B cell (primary cell): ENCODE data around the gene NAT14. TPM values are rescaled to one million over a fixed set of nuclear protein-coding genes. Genes with fewer than 3 reads are reported as not detected.

Source experiments
- ATAC-seq: fragments of 200-7000 bp; cut with Tn5 transposase; one replicate; pipeline ENCODE4 v1.10.0; 2021; ENCODE audit warnings: low read depth, mild to moderate bottlenecking, moderate number of reproducible peaks, moderate library complexity
- CTCF ChIA-PET: fragments of 350-600 bp; sonication (Branson Sonifier 250); formaldehyde crosslinking; loops from one replicate; lab custom pipeline; 2021; ENCODE audit warnings: antibody characterized with exemption, inconsistent platforms; lab: Charles Lee
- POLR2A ChIA-PET: fragments of 350-600 bp; sonication (Branson Sonifier 250); formaldehyde crosslinking; loops from one replicate; lab custom pipeline; 2021; ENCODE audit warnings: antibody characterized with exemption; lab: Charles Lee
- DNase-seq: peaks from one replicate; pipeline ENCODE4 v3.0.0; 2013
- H2AFZ ChIP-seq: 2 replicates; pipeline ENCODE4 v1.6.1; 2012; ENCODE audit warnings: mild to moderate bottlenecking, low read depth, low read length; ENCODE audit not compliant: insufficient read depth, poor library complexity, severe bottlenecking
- H3K27ac ChIP-seq, 2 donors: 1 replicate in 1 of 2; 2 replicates in 1 of 2; pipeline ENCODE4 v1.5.1; 2012 to 2013; ENCODE audit warnings: low read length in 2 of 2, mild to moderate bottlenecking in 2 of 2, moderate library complexity in 1 of 2
- H3K27me3 ChIP-seq, 4 experiments: fragments of 200-600 bp in 1 of 4; sonication (generic) in 1 of 4; replicated peaks in 1 of 4; 1 replicate in 2 of 4; 2 replicates in 2 of 4; pipeline versions ENCODE4 v1.6.1 to v1.7.0; 2013 to 2016; ENCODE audit warnings: low read length in 3 of 4, mild to moderate bottlenecking in 2 of 4, mixed read lengths in 1 of 4, moderate library complexity in 1 of 4; ENCODE audit not compliant: insufficient read depth in 4 of 4, control insufficient read depth in 3 of 4; ENCODE audit errors: control extremely low read depth in 1 of 4
- H3K36me3 ChIP-seq, 2 experiments: replicated peaks in 1 of 2; 1 replicate in 1 of 2; 2 replicates in 1 of 2; pipeline versions ENCODE4 v1.6.1 to v1.7.1; 2013; ENCODE audit warnings: low read length in 1 of 2; ENCODE audit not compliant: insufficient read depth in 2 of 2, control insufficient read depth in 1 of 2; ENCODE audit errors: control extremely low read depth in 1 of 2, extremely low read depth in 1 of 2
- H3K4me1 ChIP-seq, 2 donors: fragments of 200-600 bp in 1 of 2; sonication (generic) in 1 of 2; 1 replicate in 1 of 2; 2 replicates in 1 of 2; pipeline versions ENCODE4 v1.5.1 to v1.6.1; 2013 to 2017; ENCODE audit warnings: low read length in 2 of 2; ENCODE audit not compliant: control insufficient read depth in 2 of 2, insufficient read depth in 2 of 2
- H3K4me2 ChIP-seq: replicated peaks from 2 replicates; pipeline ENCODE3; 2012; ENCODE audit warnings: mild to moderate bottlenecking, low read depth, low read length; ENCODE audit not compliant: poor library complexity, severe bottlenecking
- H3K4me3 ChIP-seq, 5 experiments: fragments of 200-600 bp in 1 of 5; sonication (generic) in 1 of 5; 1 replicate in 3 of 5; 2 replicates in 2 of 5; pipeline versions ENCODE4 v1.5.1 to v1.7.0; 2011 to 2016; ENCODE audit warnings: low read length in 4 of 5, mild to moderate bottlenecking in 4 of 5, low read depth in 2 of 5, control low read depth in 1 of 5, moderate library complexity in 1 of 5; ENCODE audit not compliant: insufficient read depth in 1 of 5; ENCODE audit errors: control extremely low read depth in 1 of 5, extremely low read depth in 1 of 5
- H3K79me2 ChIP-seq: fragments of 200-600 bp; sonication (generic); one replicate; pipeline ENCODE4 v1.6.0; 2016; ENCODE audit warnings: low read length; ENCODE audit not compliant: control insufficient read depth, insufficient read depth
- H3K9ac ChIP-seq: fragments of 200-600 bp; sonication (generic); 2 replicates; pipeline ENCODE4 v1.6.1; 2017; ENCODE audit warnings: mild to moderate bottlenecking, low read length, moderate library complexity
- H3K9me3 ChIP-seq, 3 donors: one replicate each; pipeline versions ENCODE4 v1.6.1 to v1.7.1; 2013; ENCODE audit warnings: low read length in 2 of 3; ENCODE audit not compliant: control insufficient read depth in 2 of 3, insufficient read depth in 1 of 3; ENCODE audit errors: control extremely low read depth in 1 of 3
- H4K20me1 ChIP-seq: 2 replicates; pipeline ENCODE4 v1.6.0; 2012; ENCODE audit warnings: mild to moderate bottlenecking, low read length; ENCODE audit not compliant: insufficient read depth, control insufficient read depth, poor library complexity, severe bottlenecking
- H3K27ac Mint-ChIP-seq: one replicate; pipeline ENCODE4 v1.8.0; 2021; ENCODE audit warnings: mixed read lengths
- H3K27me3 Mint-ChIP-seq: one replicate; pipeline ENCODE4 v1.8.0; 2021; ENCODE audit warnings: mixed read lengths
- H3K4me1 Mint-ChIP-seq: one replicate; pipeline ENCODE4 v1.8.0; 2021; ENCODE audit warnings: mixed read lengths
- H3K4me3 Mint-ChIP-seq: one replicate; pipeline ENCODE4 v1.8.0; 2021; ENCODE audit warnings: mixed read lengths
- H3K9me3 Mint-ChIP-seq: one replicate; pipeline ENCODE4 v1.8.0; 2022; ENCODE audit warnings: mixed read lengths; ENCODE audit not compliant: insufficient read depth
- EZH2 ChIP-seq: IDR thresholded peaks from 2 replicates; pipeline ENCODE4 v1.6.1; 2012; ENCODE audit warnings: borderline replicate concordance, low read depth, mild to moderate bottlenecking, moderate library complexity, low read length; ENCODE audit not compliant: insufficient read depth, poor library complexity, severe bottlenecking
- WGBS: methylation state at CpG from one replicate; pipeline ENCODE4 v1.1.5; 2013; ENCODE audit warnings: missing lambda C conversion rate; ENCODE audit not compliant: insufficient coverage; 5-methylcytosine and 5-hydroxymethylcytosine counted together
- intact Hi-C: fragments of 100-400 bp; cut with micrococcal nuclease; formaldehyde crosslinking; loops from one replicate; pipeline ENCODE4 v1.10.0; 2022
- polyA plus RNA-seq: library from polyadenylated mRNA; depleted of rRNA; stranded (reverse); fragments of >200 nt; gene quantifications from 2 replicates; pipeline ENCODE4 v1.2.3, GENCODE V29; 2012
- total RNA-seq, 2 donors: library from RNA; stranded (reverse); fragments of 120-200 nt in 1 of 2; gene quantifications; 1 replicate in 1 of 2; 2 replicates in 1 of 2; pipeline versions ENCODE4 v1.2.3 to v1.2.4, GENCODE V29; 2013 to 2022
- TF ChIP-seq, protein P1 (sequence below): fragments of 200-600 bp; IDR thresholded peaks from one replicate; pipeline ENCODE4 v1.8.0; 2022; ENCODE audit warnings: antibody characterized with exemption, mild to moderate bottlenecking

NAT14 gene
- total and polyA plus RNA-seq, 2 donors (not counting 1 experiment from before 2014, with no cell fraction given), result 10.7 to 15.1 TPM

DNA sequence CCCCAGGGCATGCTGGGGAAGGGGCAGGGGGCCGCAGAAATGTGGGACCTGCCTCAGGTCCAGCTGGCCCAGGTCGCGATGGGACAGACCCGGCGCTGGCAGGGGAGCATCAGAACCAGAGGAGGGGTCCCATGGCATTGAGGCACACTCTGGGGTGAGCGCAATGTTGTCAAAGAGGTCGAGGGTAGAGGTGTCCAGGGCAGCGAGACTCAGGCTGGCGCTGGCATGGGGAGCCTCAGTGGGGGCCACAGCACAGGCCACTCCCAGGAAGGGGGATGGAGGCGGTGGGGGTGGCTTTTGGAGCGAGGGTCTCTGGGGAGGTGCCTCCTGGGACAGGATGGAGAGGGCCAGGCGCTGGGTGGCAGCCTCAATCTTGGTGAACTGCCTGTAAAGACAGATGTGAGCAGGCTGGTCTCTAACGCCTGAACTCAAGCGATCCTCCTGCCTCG, 21.4 kb upstream of the NAT14 start:
- no peaks in the 10 kb centered on the region for H3K27me3 ChIP-seq
- Mint-ChIP-seq H3K4me3 (no peak overlapping the region), H3K27me3 (no peaks in the 10 kb centered on the region), H3K4me1 (peaks cover 22% of the 10 kb centered on the region), H3K9me3 (no peaks in the 10 kb centered on the region), H3K27ac (no peak overlapping the region)
- ATAC-seq, result no peak
- H3K9ac ChIP-seq, result no peak overlapping the region
- no peak overlapping the region for H3K27ac ChIP-seq
- H3K4me1 ChIP-seq, result peaks cover 14 to 20% of the 10 kb centered on the region in 2 donors
- no peaks in the 10 kb centered on the region for H3K79me2 ChIP-seq
- peaks cover 0 to 3% (median 0%) of the 10 kb centered on the region in 3 donors for H3K9me3 ChIP-seq
- POLR2A ChIA-PET, result no interaction called here
- CTCF ChIA-PET, result interaction anchor here (2.3 kb wide), 1 partner anchor 40 kb away, joined by 18 read pairs; no protein-coding TSS in a partner anchor
- TF ChIP-seq, protein P1, sequence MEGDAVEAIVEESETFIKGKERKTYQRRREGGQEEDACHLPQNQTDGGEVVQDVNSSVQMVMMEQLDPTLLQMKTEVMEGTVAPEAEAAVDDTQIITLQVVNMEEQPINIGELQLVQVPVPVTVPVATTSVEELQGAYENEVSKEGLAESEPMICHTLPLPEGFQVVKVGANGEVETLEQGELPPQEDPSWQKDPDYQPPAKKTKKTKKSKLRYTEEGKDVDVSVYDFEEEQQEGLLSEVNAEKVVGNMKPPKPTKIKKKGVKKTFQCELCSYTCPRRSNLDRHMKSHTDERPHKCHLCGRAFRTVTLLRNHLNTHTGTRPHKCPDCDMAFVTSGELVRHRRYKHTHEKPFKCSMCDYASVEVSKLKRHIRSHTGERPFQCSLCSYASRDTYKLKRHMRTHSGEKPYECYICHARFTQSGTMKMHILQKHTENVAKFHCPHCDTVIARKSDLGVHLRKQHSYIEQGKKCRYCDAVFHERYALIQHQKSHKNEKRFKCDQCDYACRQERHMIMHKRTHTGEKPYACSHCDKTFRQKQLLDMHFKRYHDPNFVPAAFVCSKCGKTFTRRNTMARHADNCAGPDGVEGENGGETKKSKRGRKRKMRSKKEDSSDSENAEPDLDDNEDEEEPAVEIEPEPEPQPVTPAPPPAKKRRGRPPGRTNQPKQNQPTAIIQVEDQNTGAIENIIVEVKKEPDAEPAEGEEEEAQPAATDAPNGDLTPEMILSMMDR, result no peak
- TF ChIP-seq EZH2, result no peak
- 80% methylated on average over 15 of the region's 15 CpGs for WGBS
- H3K4me3 ChIP-seq, result no peak overlapping the region
- no peak overlapping the region for H2AFZ ChIP-seq
- H4K20me1 ChIP-seq, result no peaks in the 10 kb centered on the region
- no peak for DNase-seq
- intact Hi-C loops, result loop anchor here (5.0 kb wide), 1 partner anchor 56 kb away; the partner anchor contains the start of gene UBE2S
- H3K36me3 ChIP-seq, result no peaks in the 10 kb centered on the region
- H3K4me2 ChIP-seq, result no peak overlapping the region

GRCh38 chr19:55464039-55464661, 20.8 kb upstream of the NAT14 start:
- 82% methylated on average over 16 of the region's 23 CpGs for WGBS
- Histone ChIP-seq H3K9me3 (peaks cover 0 to 3% (median 0%) of the 10 kb centered on the region in 3 donors), H3K79me2 (no peaks in the 10 kb centered on the region), H3K9ac (no peak overlapping the region), H2AFZ (no peak overlapping the region), H3K4me2 (no peak overlapping the region), H3K27ac (no peak overlapping the region), H3K4me3 (no peak overlapping the region), H3K4me1 (peaks cover 14 to 20% of the 10 kb centered on the region in 2 donors), H4K20me1 (no peaks in the 10 kb centered on the region), H3K27me3 (no peaks in the 10 kb centered on the region), H3K36me3 (no peaks in the 10 kb centered on the region)
- Mint-ChIP-seq H3K9me3 (no peaks in the 10 kb centered on the region), H3K27me3 (no peaks in the 10 kb centered on the region), H3K27ac (no peak overlapping the region), H3K4me3 (no peak overlapping the region), H3K4me1 (peaks cover 22% of the 10 kb centered on the region)
- no peak for DNase-seq
- intact Hi-C loops, result loop anchor here (5.0 kb wide), 1 partner anchor 57 kb away; the partner anchor contains the start of gene UBE2S
- no peak for ATAC-seq
- POLR2A ChIA-PET, result no interaction called here
- CTCF ChIA-PET, result no interaction called here
- TF ChIP-seq EZH2, result no peak
- TF ChIP-seq, protein P1, result no peak
